Mucosa of descending colon (tissue), 3 donors: ENCODE measurements around the gene SERPINI2. TPM values are rescaled to one million over a fixed set of nuclear protein-coding genes. Genes with fewer than 3 reads are reported as not detected.

Source experiments
- ATAC-seq: fragments of 200-7000 bp; cut with Tn5 transposase; one replicate; pipeline ENCODE4 v1.9.1; 2020; ENCODE audit warnings: mild to moderate bottlenecking, moderate library complexity
- DNase-seq, 3 donors: peaks; one replicate each; pipeline ENCODE4 v3.0.0-alpha.2; 2020
- H3K36me3 ChIP-seq: fragments of 200-600 bp; one replicate; pipeline ENCODE4 v1.8.0; 2021; ENCODE audit warnings: low read depth, mild to moderate bottlenecking
- H3K4me1 ChIP-seq: fragments of 200-600 bp; one replicate; pipeline ENCODE4 v1.8.0; 2021; ENCODE audit warnings: low read depth, mild to moderate bottlenecking
- H3K4me3 ChIP-seq: fragments of 200-600 bp; one replicate; pipeline ENCODE4 v1.8.0; 2021; ENCODE audit warnings: mild to moderate bottlenecking
- H3K9me3 ChIP-seq: fragments of 200-600 bp; one replicate; pipeline ENCODE4 v1.8.0; 2021; ENCODE audit warnings: mild to moderate bottlenecking
- intact Hi-C, 2 donors: fragments of 100-400 bp; cut with DNase I in 1 of 2; cut with micrococcal nuclease in 1 of 2; formaldehyde crosslinking; loops; one replicate each; pipeline versions ENCODE4 v1.11.0 to v1.11.1; 2022; cut with DNase I, micrococcal nuclease
- total RNA-seq, 3 donors: library from RNA; stranded (reverse); fragmentation: NEBNext Ultra II Directional in 2 of 3; extraction: Animal tissue kit (Norgen Biotek cat#: 25700) in 2 of 3; gene quantifications; one replicate each; pipeline versions ENCODE4 v1.2.1 to v1.2.4, GENCODE V29; 2021 to 2023
- TF ChIP-seq, protein P1 (sequence below): fragments of 200-600 bp; IDR thresholded peaks from one replicate; pipeline ENCODE4 v1.8.0; 2022; ENCODE audit warnings: antibody characterized with exemption, mild to moderate bottlenecking
- donor health status: DM: no; HTN: no; CAD: no; lungs with moderate emphysema.
- donor health status: DM: no; HTN: no; CAD: no.
- donor health status: DM: no; HTN: yes; CAD: no.

The SERPINI2 gene
- total RNA-seq, 3 donors from 2014 or later, result not detected

DNA sequence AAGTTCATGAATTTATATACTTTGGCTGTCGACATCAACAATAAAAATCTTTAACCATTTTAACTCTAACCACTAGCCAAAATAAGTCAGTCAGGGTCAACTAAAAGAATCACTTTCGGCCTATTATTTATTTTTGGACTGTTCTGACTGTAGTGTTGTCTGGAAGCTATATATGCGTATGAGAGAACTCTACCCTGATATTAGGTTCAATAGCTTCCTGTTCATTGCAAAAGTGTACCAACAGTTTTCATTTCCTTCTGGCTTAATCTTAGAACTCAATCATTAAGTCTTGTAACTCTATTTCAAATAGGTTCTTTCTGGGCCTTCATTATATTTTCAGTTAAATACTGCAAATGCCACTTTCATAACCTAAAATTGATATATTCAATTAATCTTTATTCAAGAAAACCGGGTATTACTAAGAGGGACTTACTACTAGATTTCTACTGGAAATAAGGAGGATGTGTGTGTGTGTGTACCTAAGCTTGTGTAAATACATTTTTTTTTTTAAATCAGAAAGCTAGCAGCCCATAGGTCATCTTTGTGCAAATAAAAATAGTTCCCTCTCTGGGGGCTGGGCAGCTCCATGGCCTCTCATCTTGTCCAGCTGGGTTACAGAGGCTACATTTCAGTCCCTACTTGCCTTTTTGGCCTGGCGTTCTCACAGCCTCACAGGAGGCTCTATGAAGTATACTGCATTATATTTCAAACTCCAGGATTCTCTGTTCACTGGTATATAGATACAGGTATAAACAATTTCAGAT lies 5.8 kb downstream of the SERPINI2 start:
- DNase-seq (no peak), ATAC-seq (no peak)
- TF ChIP-seq, protein P1, sequence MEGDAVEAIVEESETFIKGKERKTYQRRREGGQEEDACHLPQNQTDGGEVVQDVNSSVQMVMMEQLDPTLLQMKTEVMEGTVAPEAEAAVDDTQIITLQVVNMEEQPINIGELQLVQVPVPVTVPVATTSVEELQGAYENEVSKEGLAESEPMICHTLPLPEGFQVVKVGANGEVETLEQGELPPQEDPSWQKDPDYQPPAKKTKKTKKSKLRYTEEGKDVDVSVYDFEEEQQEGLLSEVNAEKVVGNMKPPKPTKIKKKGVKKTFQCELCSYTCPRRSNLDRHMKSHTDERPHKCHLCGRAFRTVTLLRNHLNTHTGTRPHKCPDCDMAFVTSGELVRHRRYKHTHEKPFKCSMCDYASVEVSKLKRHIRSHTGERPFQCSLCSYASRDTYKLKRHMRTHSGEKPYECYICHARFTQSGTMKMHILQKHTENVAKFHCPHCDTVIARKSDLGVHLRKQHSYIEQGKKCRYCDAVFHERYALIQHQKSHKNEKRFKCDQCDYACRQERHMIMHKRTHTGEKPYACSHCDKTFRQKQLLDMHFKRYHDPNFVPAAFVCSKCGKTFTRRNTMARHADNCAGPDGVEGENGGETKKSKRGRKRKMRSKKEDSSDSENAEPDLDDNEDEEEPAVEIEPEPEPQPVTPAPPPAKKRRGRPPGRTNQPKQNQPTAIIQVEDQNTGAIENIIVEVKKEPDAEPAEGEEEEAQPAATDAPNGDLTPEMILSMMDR, result no peak
- intact Hi-C loops, result no loop called here
- Histone ChIP-seq H3K36me3 (no peaks in the 10 kb centered on the region), H3K4me1 (no peaks in the 10 kb centered on the region), H3K4me3 (no peak overlapping the region), H3K9me3 (no peaks in the 10 kb centered on the region)

DNA sequence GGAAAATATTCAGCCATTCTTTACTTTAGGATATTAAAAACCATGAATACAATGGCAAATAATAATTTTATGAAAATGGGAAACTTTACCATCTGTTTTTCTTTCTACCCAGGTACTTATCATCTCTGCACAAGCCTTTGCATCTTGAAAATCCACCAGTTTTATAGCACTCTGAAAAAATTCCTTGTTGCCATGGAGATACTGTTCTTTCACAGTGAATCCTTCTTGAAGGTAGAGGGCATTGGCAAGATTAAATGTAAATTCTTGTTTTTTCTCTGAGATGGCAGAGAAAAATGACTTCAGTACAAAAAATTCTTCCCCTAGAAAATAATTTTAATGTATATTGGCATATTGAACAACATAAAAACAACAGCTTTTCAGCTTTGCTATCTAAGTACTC lies 6.9 kb downstream of the SERPINI2 start:
- Histone ChIP-seq H3K36me3 (no peaks in the 10 kb centered on the region), H3K4me3 (no peak overlapping the region), H3K9me3 (no peaks in the 10 kb centered on the region), H3K4me1 (no peaks in the 10 kb centered on the region)
- DNase-seq (no peak), ATAC-seq (no peak)
- TF ChIP-seq, protein P1, result no peak
- intact Hi-C loops, result no loop called here

DNA sequence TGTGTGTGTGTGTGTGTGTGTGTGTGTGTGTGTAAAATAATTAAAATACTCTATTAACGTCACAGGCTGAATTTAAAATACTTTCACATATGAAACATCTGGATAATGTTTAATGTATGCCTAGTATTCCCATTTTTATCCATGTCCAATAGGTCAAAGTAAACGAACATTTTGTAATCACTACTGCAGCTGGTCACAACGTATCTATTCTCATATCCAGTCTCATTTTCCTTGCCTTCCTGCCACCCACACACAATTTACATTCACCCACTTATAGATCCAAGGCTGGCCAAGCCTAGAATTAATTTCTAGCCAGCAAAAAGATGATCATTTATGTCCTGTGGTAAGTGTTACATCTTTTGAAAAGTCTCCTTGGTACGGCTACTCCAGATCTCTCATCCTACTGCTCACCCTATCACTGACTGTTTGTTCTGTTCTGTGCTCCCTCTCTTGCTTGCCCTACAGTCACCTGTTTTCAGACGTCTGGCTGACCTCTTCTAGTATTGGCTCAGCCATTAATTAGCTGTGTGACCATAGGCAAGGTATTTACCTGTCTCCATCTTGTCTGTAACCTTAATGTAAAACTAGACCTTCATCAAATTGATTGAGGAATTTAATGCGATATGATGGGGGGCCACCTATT lies 17.6 kb downstream of the SERPINI2 start:
- intact Hi-C loops, result no loop called here
- DNase-seq (no peak), ATAC-seq (no peak)
- no peaks in the 10 kb centered on the region for H3K9me3 ChIP-seq
- H3K4me1 ChIP-seq, result no peaks in the 10 kb centered on the region
- H3K36me3 ChIP-seq, result no peaks in the 10 kb centered on the region
- TF ChIP-seq, protein P1, result no peak
- H3K4me3 ChIP-seq, result no peak overlapping the region

DNA sequence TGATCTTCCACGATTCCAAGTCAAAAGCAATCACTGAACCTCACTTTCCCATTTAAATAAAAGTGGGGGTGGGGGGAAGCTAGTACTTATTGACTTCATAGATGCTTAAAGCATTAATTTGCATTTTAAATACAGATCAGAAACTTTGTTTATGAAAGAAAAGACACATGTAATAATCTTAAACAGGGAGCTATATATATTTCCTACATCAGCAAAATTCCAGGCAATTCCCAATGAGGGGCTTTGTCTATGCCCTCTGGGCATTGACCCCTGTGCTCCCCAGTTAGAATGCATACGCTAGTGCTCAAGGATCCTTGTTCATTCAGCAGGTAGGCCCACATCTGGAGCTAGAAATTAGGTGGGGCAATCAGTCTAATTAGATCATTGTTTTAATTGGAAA lies 20.0 kb downstream of the SERPINI2 start:
- H3K4me3 ChIP-seq, result no peak overlapping the region
- TF ChIP-seq, protein P1, result no peak
- no peaks in the 10 kb centered on the region for H3K9me3 ChIP-seq
- no peak for ATAC-seq
- no peaks in the 10 kb centered on the region for H3K36me3 ChIP-seq
- DNase-seq, result no peak
- no peaks in the 10 kb centered on the region for H3K4me1 ChIP-seq
- intact Hi-C loops, result no loop called here

DNA sequence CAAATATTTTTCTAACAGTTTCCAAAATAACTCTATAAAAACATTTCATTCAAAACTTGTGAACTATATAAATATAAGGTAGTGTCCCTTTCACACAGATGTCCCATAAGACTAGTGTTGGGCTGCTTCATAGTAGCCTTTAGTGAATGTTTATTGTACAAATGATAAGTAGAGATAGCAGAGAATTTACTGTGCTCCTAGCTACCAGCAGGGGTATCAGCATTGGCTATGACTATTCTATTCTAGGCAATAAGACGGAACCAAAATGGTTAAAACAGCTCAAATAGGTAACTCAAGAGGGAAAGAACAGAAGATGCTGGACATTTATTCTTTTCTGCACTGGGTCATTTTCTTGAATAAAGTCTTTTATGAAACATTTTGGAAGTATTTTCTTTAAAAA lies 22.6 kb downstream of the SERPINI2 start:
- DNase-seq (no peak), ATAC-seq (no peak)
- Histone ChIP-seq H3K4me3 (no peak overlapping the region), H3K36me3 (no peaks in the 10 kb centered on the region), H3K4me1 (no peaks in the 10 kb centered on the region), H3K9me3 (no peaks in the 10 kb centered on the region)
- intact Hi-C loops, result no loop called here
- TF ChIP-seq, protein P1, result no peak
